ENCODE measurements around the gene C5orf63. TPM values are rescaled to one million over a fixed set of nuclear protein-coding genes. Genes with fewer than 3 reads are reported as not detected.

The C5orf63 gene
- polyA plus RNA-seq, 1 donor from 2014 or later: not detected

DNA sequence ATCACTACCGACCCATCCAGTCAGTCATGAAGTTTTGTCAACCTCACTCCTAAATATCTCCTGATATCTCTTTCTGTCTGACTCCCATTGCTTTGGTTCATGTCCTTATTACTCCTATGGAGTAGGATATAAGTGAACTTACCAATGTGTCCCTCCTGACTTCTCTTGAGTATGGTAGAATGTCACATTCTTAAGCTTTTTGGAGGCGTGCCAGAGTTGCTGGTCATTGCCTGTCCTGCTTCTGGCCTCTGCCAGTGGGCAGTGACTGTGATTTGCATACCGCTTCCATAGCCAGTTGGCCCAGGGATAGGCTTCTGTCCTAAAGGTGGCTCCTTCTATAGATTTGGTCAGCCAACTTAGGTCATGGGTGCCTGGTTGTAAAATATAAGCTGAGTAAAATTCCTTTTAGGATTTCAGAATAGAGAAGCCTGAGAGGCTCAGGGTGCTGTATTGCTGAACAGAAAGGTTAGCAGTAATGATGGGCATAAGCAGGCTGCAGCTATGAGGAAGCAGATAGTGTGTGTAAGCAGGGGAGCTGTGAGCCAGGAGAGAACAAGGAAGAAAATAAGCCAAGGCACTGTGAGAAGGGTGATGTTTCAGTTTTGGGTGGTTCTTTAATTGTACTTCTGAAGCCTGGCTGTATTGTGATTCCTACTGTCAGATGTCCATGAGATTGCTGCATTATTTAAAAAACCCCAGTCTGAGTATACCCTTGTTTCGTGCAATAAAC lies 26.8 kb downstream of the C5orf63 start:
- Histone ChIP-seq H3K9me2 (ENCODE audit: insufficient read depth, low read length) (no peaks in the 10 kb centered on the region), H3F3A (ENCODE audit: insufficient read depth, low read length, poor library complexity, severe bottlenecking) (no peaks in the 10 kb centered on the region), H3K4me3 (ENCODE audit: low read length) (no peak overlapping the region), H3K36me3 (ENCODE audit: insufficient read depth, low read length) (no peaks in the 10 kb centered on the region), H3K9ac (ENCODE audit: low read length) (no peak overlapping the region), H4K20me1 (ENCODE audit: insufficient read depth) (no peaks in the 10 kb centered on the region), H3K9me3 (ENCODE audit: low read length) (no peaks in the 10 kb centered on the region), H3K4me2 (ENCODE audit: low read length) (no peak overlapping the region), H3K79me2 (replicated peaks; ENCODE audit: insufficient read depth, low read length) (no peaks in the 10 kb centered on the region), H3K27me3 (ENCODE audit: insufficient read depth, low read depth, low read length) (no peaks in the 10 kb centered on the region), H3K27ac (ENCODE audit: low read length) (no peak overlapping the region), H2AFZ (ENCODE audit: low read depth, low read length) (no peak overlapping the region)
- TF ChIP-seq EZH2 (IDR thresholded peaks at IDR 0.05; ENCODE audit: borderline replicate concordance, insufficient read depth, low read length, poor library complexity, severe bottlenecking) (no peak), MXI1 (conservative IDR thresholded peaks at IDR 0.05; ENCODE audit: poor library complexity, severe bottlenecking) (no peak), POLR2AphosphoS5 (IDR thresholded peaks at IDR 0.05) (no peak), TAF1 (IDR thresholded peaks at IDR 0.05; ENCODE audit: low read depth) (no peak), EP300 (conservative IDR thresholded peaks at IDR 0.05; ENCODE audit: poor library complexity, severe bottlenecking) (no peak), RAD21 (conservative IDR thresholded peaks at IDR 0.05) (no peak), SMC3 (conservative IDR thresholded peaks at IDR 0.05; ENCODE audit: poor library complexity) (no peak)
- TF ChIP-seq, protein P1, sequence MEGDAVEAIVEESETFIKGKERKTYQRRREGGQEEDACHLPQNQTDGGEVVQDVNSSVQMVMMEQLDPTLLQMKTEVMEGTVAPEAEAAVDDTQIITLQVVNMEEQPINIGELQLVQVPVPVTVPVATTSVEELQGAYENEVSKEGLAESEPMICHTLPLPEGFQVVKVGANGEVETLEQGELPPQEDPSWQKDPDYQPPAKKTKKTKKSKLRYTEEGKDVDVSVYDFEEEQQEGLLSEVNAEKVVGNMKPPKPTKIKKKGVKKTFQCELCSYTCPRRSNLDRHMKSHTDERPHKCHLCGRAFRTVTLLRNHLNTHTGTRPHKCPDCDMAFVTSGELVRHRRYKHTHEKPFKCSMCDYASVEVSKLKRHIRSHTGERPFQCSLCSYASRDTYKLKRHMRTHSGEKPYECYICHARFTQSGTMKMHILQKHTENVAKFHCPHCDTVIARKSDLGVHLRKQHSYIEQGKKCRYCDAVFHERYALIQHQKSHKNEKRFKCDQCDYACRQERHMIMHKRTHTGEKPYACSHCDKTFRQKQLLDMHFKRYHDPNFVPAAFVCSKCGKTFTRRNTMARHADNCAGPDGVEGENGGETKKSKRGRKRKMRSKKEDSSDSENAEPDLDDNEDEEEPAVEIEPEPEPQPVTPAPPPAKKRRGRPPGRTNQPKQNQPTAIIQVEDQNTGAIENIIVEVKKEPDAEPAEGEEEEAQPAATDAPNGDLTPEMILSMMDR (IDR thresholded peaks at IDR 0.05; ENCODE audit: poor library complexity, severe bottlenecking): no peak
- TF ChIP-seq, protein P2, sequence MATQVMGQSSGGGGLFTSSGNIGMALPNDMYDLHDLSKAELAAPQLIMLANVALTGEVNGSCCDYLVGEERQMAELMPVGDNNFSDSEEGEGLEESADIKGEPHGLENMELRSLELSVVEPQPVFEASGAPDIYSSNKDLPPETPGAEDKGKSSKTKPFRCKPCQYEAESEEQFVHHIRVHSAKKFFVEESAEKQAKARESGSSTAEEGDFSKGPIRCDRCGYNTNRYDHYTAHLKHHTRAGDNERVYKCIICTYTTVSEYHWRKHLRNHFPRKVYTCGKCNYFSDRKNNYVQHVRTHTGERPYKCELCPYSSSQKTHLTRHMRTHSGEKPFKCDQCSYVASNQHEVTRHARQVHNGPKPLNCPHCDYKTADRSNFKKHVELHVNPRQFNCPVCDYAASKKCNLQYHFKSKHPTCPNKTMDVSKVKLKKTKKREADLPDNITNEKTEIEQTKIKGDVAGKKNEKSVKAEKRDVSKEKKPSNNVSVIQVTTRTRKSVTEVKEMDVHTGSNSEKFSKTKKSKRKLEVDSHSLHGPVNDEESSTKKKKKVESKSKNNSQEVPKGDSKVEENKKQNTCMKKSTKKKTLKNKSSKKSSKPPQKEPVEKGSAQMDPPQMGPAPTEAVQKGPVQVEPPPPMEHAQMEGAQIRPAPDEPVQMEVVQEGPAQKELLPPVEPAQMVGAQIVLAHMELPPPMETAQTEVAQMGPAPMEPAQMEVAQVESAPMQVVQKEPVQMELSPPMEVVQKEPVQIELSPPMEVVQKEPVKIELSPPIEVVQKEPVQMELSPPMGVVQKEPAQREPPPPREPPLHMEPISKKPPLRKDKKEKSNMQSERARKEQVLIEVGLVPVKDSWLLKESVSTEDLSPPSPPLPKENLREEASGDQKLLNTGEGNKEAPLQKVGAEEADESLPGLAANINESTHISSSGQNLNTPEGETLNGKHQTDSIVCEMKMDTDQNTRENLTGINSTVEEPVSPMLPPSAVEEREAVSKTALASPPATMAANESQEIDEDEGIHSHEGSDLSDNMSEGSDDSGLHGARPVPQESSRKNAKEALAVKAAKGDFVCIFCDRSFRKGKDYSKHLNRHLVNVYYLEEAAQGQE (IDR thresholded peaks at IDR 0.05; ENCODE audit: borderline replicate concordance): no peak

DNA sequence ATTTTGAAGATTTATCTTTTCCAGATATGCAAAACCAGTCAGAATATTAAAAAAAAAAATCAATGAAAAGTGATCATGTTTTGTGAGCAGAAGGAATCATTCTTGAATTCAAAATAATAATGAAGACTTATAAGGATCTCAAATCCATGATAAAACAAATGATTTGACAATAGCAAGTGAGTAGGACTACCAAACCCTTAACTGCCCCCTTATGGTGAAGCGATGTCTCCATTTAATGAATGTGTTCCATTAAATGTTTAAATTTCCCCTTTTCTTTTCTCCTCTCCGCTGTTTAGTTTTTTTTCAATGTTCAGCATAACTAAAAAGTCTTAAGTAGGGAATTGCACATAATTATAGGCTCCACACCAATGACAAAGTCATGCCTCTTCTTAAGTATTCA lies 30.7 kb downstream of the C5orf63 start:
- TF ChIP-seq POLR2AphosphoS5 (IDR thresholded peaks at IDR 0.05): no peak
- no peak for TF ChIP-seq RAD21 (conservative IDR thresholded peaks at IDR 0.05)
- no peak for TF ChIP-seq EZH2 (IDR thresholded peaks at IDR 0.05; ENCODE audit: borderline replicate concordance, insufficient read depth, low read length, poor library complexity, severe bottlenecking)
- no peak for TF ChIP-seq MXI1 (conservative IDR thresholded peaks at IDR 0.05; ENCODE audit: poor library complexity, severe bottlenecking)
- TF ChIP-seq, protein P1 (IDR thresholded peaks at IDR 0.05; ENCODE audit: poor library complexity, severe bottlenecking): no peak
- TF ChIP-seq TAF1 (IDR thresholded peaks at IDR 0.05; ENCODE audit: low read depth): no peak
- no peak for TF ChIP-seq EP300 (conservative IDR thresholded peaks at IDR 0.05; ENCODE audit: poor library complexity, severe bottlenecking)
- TF ChIP-seq, protein P2 (IDR thresholded peaks at IDR 0.05; ENCODE audit: borderline replicate concordance): no peak
- no peak for TF ChIP-seq SMC3 (conservative IDR thresholded peaks at IDR 0.05; ENCODE audit: poor library complexity)
- H2AFZ ChIP-seq (ENCODE audit: low read depth, low read length): no peak overlapping the region

More for the DNA sequence above, 30.7 kb downstream of the C5orf63 start:
- Histone ChIP-seq H3K4me3 (ENCODE audit: low read length) (no peak overlapping the region), H3K79me2 (replicated peaks; ENCODE audit: insufficient read depth, low read length) (no peaks in the 10 kb centered on the region), H3K9me2 (ENCODE audit: insufficient read depth, low read length) (no peaks in the 10 kb centered on the region), H3K36me3 (ENCODE audit: insufficient read depth, low read length) (no peaks in the 10 kb centered on the region), H3K9me3 (ENCODE audit: low read length) (no peaks in the 10 kb centered on the region), H3K4me2 (ENCODE audit: low read length) (no peak overlapping the region), H3K9ac (ENCODE audit: low read length) (no peak overlapping the region), H3K27ac (ENCODE audit: low read length) (no peak overlapping the region), H4K20me1 (ENCODE audit: insufficient read depth) (no peaks in the 10 kb centered on the region), H3F3A (ENCODE audit: insufficient read depth, low read length, poor library complexity, severe bottlenecking) (no peaks in the 10 kb centered on the region), H3K27me3 (ENCODE audit: insufficient read depth, low read depth, low read length) (no peaks in the 10 kb centered on the region)
